IMR-90 (cell line): Measurements from ENCODE around the gene GAPT. TPM values are rescaled to one million over a fixed set of nuclear protein-coding genes. Genes with fewer than 3 reads are reported as not detected.

Experiments used
- ATAC-seq: fragments of 200-7000 bp; cut with Tn5 transposase; 2 replicates; pipeline ENCODE4 v1.9.1; 2020; ENCODE audit warnings: low read depth, mild to moderate bottlenecking, moderate library complexity
- BruUV-seq: library from RNA; stranded (reverse); fragments of 400-500 nt; replicated peaks from 2 replicates; lab custom pipeline; 2021; lab: Mats Ljungman, UMichigan
- CTCF ChIA-PET: fragments of 300-600 bp; formaldehyde crosslinking; extraction: SDS; loops from one replicate; lab custom pipeline; 2021; ENCODE audit warnings: antibody characterized with exemption; lab: Yijun Ruan, JAX
- POLR2A ChIA-PET: fragments of 300-600 bp; sonication (Branson Sonifier 250); formaldehyde crosslinking; loops from one replicate; lab custom pipeline; 2022; ENCODE audit warnings: antibody characterized with exemption; ENCODE audit not compliant: unreplicated experiment; lab: Charles Lee
- DNase-seq: peaks from one replicate; pipeline ENCODE4 v3.0.0; 2013
- H2AFZ ChIP-seq: replicated peaks from 2 replicates; pipeline ENCODE3; 2013; ENCODE audit warnings: low read length, mild to moderate bottlenecking; ENCODE audit not compliant: poor library complexity
- H2AK5ac ChIP-seq: 2 replicates; pipeline ENCODE4 v1.6.1; 2013; ENCODE audit warnings: low read depth, low read length, inconsistent platforms
- H2AK9ac ChIP-seq: replicated peaks from 2 replicates; pipeline ENCODE3; 2013; ENCODE audit warnings: mild to moderate bottlenecking, low read depth, low read length, moderate library complexity; ENCODE audit not compliant: poor library complexity
- H2BK120ac ChIP-seq: 2 replicates; pipeline ENCODE4 v1.6.1; 2013; ENCODE audit warnings: low read depth, low read length, inconsistent platforms
- H2BK15ac ChIP-seq: 3 replicates; pipeline ENCODE4 v1.6.1; 2013; ENCODE audit warnings: low read depth, low read length, inconsistent platforms
- H2BK20ac ChIP-seq: 2 replicates; pipeline ENCODE4 v1.6.1; 2013; ENCODE audit warnings: low read depth, mild to moderate bottlenecking, inconsistent platforms, low read length, moderate library complexity
- H2BK5ac ChIP-seq: 2 replicates; pipeline ENCODE4 v1.6.1; 2013; ENCODE audit warnings: mild to moderate bottlenecking, low read depth, low read length, inconsistent platforms; ENCODE audit not compliant: poor library complexity, severe bottlenecking
- H3K14ac ChIP-seq: replicated peaks from 2 replicates; pipeline ENCODE4 v1.6.1; 2013; ENCODE audit warnings: low read depth, low read length, inconsistent platforms
- H3K18ac ChIP-seq: 2 replicates; pipeline ENCODE4 v1.6.1; 2013; ENCODE audit warnings: low read depth, low read length, control low read depth
- H3K23ac ChIP-seq: 2 replicates; pipeline ENCODE4 v1.6.1; 2013; ENCODE audit warnings: low read depth, low read length, inconsistent platforms
- H3K27ac ChIP-seq: 2 replicates; pipeline ENCODE4 v1.5.1; 2013; ENCODE audit warnings: mild to moderate bottlenecking, control low read depth, low read length; ENCODE audit not compliant: insufficient read depth
- H3K27me3 ChIP-seq: 2 replicates; pipeline ENCODE4 v1.6.1; 2013; ENCODE audit warnings: low read length; ENCODE audit not compliant: control insufficient read depth, insufficient read depth
- H3K36me3 ChIP-seq: 2 replicates; pipeline ENCODE4 v1.6.1; 2013; ENCODE audit warnings: low read length, mixed read lengths; ENCODE audit not compliant: control insufficient read depth, insufficient read depth
- H3K4ac ChIP-seq: 2 replicates; pipeline ENCODE4 v1.6.1; 2013; ENCODE audit warnings: low read depth, low read length, inconsistent platforms
- H3K4me1 ChIP-seq: 2 replicates; pipeline ENCODE4 v1.6.1; 2013; ENCODE audit warnings: low read length, mixed read lengths; ENCODE audit not compliant: control insufficient read depth, insufficient read depth
- H3K4me2 ChIP-seq: 2 replicates; pipeline ENCODE4 v1.6.1; 2013; ENCODE audit warnings: low read depth, mild to moderate bottlenecking, control low read depth, low read length, moderate library complexity
- H3K4me3 ChIP-seq: 2 replicates; pipeline ENCODE4 v1.5.1; 2013; ENCODE audit warnings: low read depth, mild to moderate bottlenecking, control low read depth, low read length, moderate library complexity; ENCODE audit not compliant: insufficient read depth
- H3K56ac ChIP-seq: 2 replicates; pipeline ENCODE4 v1.6.1; 2013; ENCODE audit warnings: low read length, inconsistent platforms; ENCODE audit not compliant: insufficient read depth; ENCODE audit errors: extremely low read depth
- H3K79me1 ChIP-seq, 2 experiments: 2 replicates each; pipeline ENCODE4 v1.6.1; 2013; ENCODE audit warnings: low read length in 2 of 2, inconsistent platforms in 1 of 2, low read depth in 1 of 2
- H3K9ac ChIP-seq: 2 replicates; pipeline ENCODE4 v1.6.1; 2013; ENCODE audit warnings: low read depth, low read length, control low read depth
- H3K9me1 ChIP-seq: 2 replicates; pipeline ENCODE4 v1.6.1; 2013; ENCODE audit warnings: low read length, inconsistent platforms; ENCODE audit not compliant: insufficient read depth
- H3K9me3 ChIP-seq: 2 replicates; pipeline ENCODE4 v1.6.1; 2013; ENCODE audit warnings: low read length; ENCODE audit not compliant: control insufficient read depth, insufficient read depth
- H4K20me1 ChIP-seq: 2 replicates; pipeline ENCODE4 v1.6.1; 2013; ENCODE audit warnings: low read length, inconsistent platforms; ENCODE audit not compliant: insufficient read depth
- H4K5ac ChIP-seq: 2 replicates; pipeline ENCODE4 v1.6.1; 2013; ENCODE audit warnings: mild to moderate bottlenecking, low read depth, low read length, control low read depth
- H4K8ac ChIP-seq, 2 experiments: 2 replicates each; pipeline ENCODE4 v1.6.1; 2013; ENCODE audit warnings: low read depth in 2 of 2, low read length in 2 of 2, control low read depth in 1 of 2, inconsistent platforms in 1 of 2
- H4K91ac ChIP-seq: 2 replicates; pipeline ENCODE4 v1.6.1; 2013; ENCODE audit warnings: low read depth, low read length, inconsistent platforms; ENCODE audit not compliant: insufficient read depth
- BHLHE40 ChIP-seq: fragments of 150-350 bp; IDR thresholded peaks from 2 replicates; pipeline ENCODE4 v1.6.1; 2016; ENCODE audit warnings: mild to moderate bottlenecking, low read depth, low read length
- MAFK ChIP-seq: IDR thresholded peaks from 2 replicates; pipeline ENCODE4 v1.6.1; 2012; ENCODE audit warnings: low read depth, low read length, improper control_type of control experiment
- NFE2L2 ChIP-seq: fragments of 150-350 bp; IDR thresholded peaks from 2 replicates; pipeline ENCODE4 v1.6.1; 2016; ENCODE audit warnings: low read depth, mild to moderate bottlenecking, low read length
- SMC3 ChIP-seq: fragments of 150-350 bp; IDR thresholded peaks from 2 replicates; pipeline ENCODE4 v1.6.1; 2016; ENCODE audit warnings: low read depth, mild to moderate bottlenecking, antibody characterized with exemption, low read length, moderate library complexity
- WGBS, 2 experiments: methylation state at CpG; one replicate each; pipeline versions ENCODE4 v1.1.5 to v1.1.7; 2013; ENCODE audit warnings: missing lambda C conversion rate in 2 of 2; ENCODE audit not compliant: insufficient read length in 1 of 2; ENCODE audit errors: extremely low coverage in 2 of 2; 5-methylcytosine and 5-hydroxymethylcytosine counted together
- dilution Hi-C: fragments of 300-500 bp; cut with HindIII; formaldehyde crosslinking; loops from one replicate; pipeline ENCODE4 v1.14.3; 2018; ENCODE audit warnings: low sequenced_read_pairs; ENCODE audit not compliant: unreplicated experiment
- in situ Hi-C: fragments of 300-500 bp; cut with MboI; formaldehyde crosslinking; loops from 3 replicates; pipeline ENCODE4 v1.14.3; 2019; ENCODE audit warnings: low sequenced_read_pairs, inconsistent platforms, mixed read lengths
- intact Hi-C: fragments of 100-400 bp; cut with micrococcal nuclease; formaldehyde crosslinking; loops from 2 replicates; pipeline ENCODE4 v1.10.0; 2022
- polyA plus RNA-seq, 3 experiments: library from polyadenylated mRNA; depleted of rRNA; stranded (reverse); fragments of >200 nt; gene quantifications; 2 replicates each; pipeline ENCODE4 v1.2.3, GENCODE V29; 2012; ENCODE audit warnings: low replicate concordance in 1 of 3
- total RNA-seq: library from RNA; depleted of rRNA; stranded (reverse); fragments of >200 nt; gene quantifications from 2 replicates; pipeline ENCODE4 v1.2.3, GENCODE V29; 2012
- TF ChIP-seq, protein P1 (sequence below): conservative IDR thresholded peaks from 2 replicates; pipeline ENCODE4 v1.5.1; 2012; ENCODE audit warnings: mild to moderate bottlenecking, low read depth, low read length, improper control_type of control experiment

The GAPT gene
- total and polyA plus RNA-seq, 2 of the 4 experiments (the other 2 are of a cell fraction) = not detected

DNA sequence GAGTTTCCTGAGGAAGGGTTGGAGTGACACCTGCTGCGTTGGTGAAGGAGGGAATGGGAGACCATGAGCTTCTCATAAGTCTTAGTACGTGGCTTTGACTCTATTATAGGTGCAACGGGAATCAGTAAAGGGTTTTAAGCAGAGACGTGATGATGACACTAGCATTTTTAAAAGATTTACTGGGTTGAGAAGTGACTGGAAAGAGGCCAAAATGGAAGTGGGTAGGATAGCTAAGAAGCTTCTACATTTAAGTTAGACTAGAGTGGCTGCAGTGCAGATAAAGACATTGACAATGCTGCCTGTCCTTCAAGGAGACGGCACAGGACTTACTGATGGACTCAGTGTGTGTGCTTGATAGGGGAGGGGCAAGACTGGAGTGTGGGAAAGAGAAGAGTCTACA is 6.2 kb downstream of the GAPT start:
- H4K8ac ChIP-seq = no peak overlapping the region
- no peak overlapping the region for H3K4ac ChIP-seq
- no peak overlapping the region for H3K27ac ChIP-seq
- H4K91ac ChIP-seq = no peak overlapping the region
- no peak overlapping the region for H2AFZ ChIP-seq
- no peaks in the 10 kb centered on the region for H3K36me3 ChIP-seq
- ATAC-seq (no peak), DNase-seq (no peak)
- H3K27me3 ChIP-seq = peaks cover 4% of the 10 kb centered on the region
- no peak overlapping the region for H2BK120ac ChIP-seq
- TF ChIP-seq MAFK = no peak
- TF ChIP-seq SMC3 = no peak
- TF ChIP-seq NFE2L2 = no peak
- no peak for TF ChIP-seq BHLHE40
- TF ChIP-seq, protein P1, sequence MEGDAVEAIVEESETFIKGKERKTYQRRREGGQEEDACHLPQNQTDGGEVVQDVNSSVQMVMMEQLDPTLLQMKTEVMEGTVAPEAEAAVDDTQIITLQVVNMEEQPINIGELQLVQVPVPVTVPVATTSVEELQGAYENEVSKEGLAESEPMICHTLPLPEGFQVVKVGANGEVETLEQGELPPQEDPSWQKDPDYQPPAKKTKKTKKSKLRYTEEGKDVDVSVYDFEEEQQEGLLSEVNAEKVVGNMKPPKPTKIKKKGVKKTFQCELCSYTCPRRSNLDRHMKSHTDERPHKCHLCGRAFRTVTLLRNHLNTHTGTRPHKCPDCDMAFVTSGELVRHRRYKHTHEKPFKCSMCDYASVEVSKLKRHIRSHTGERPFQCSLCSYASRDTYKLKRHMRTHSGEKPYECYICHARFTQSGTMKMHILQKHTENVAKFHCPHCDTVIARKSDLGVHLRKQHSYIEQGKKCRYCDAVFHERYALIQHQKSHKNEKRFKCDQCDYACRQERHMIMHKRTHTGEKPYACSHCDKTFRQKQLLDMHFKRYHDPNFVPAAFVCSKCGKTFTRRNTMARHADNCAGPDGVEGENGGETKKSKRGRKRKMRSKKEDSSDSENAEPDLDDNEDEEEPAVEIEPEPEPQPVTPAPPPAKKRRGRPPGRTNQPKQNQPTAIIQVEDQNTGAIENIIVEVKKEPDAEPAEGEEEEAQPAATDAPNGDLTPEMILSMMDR = no peak
- H3K9me1 ChIP-seq = no peaks in the 10 kb centered on the region
- no TSS peak for BruUV-seq
- H2BK5ac ChIP-seq = no peak overlapping the region
- H4K20me1 ChIP-seq = no peaks in the 10 kb centered on the region
- H2AK5ac ChIP-seq = no peak overlapping the region
- 90% methylated on average over 3 of the region's 5 CpGs; no CpG with 5 or more reads in 1 of the 2 experiments for WGBS, 2 experiments
- dilution Hi-C loops (no loop called here), intact Hi-C loops (no loop called here), in situ Hi-C loops (loop anchor here (25.0 kb wide), 1 partner anchor 665 kb away; no protein-coding TSS in a partner anchor)
- ChIA-PET CTCF (interaction anchor here (0.7 to 1.0 kb wide), 2 partner anchors 352 to 353 kb away, joined by 3 to 4 read pairs; no protein-coding TSS in a partner anchor), POLR2A (no interaction called here)
- H3K4me2 ChIP-seq = no peak overlapping the region
- H3K9ac ChIP-seq = no peak overlapping the region
- no peaks in the 10 kb centered on the region for H3K9me3 ChIP-seq
- no peaks in the 10 kb centered on the region for H3K79me1 ChIP-seq
- H3K56ac ChIP-seq = no peak overlapping the region
- no peak overlapping the region for H3K4me3 ChIP-seq
- no peak overlapping the region for H2BK20ac ChIP-seq
- H3K14ac ChIP-seq = no peak overlapping the region
- no peak overlapping the region for H2AK9ac ChIP-seq
- H3K23ac ChIP-seq = no peak overlapping the region
- no peaks in the 10 kb centered on the region for H3K4me1 ChIP-seq
- no peak overlapping the region for H3K18ac ChIP-seq
- H4K5ac ChIP-seq = no peak overlapping the region
- H2BK15ac ChIP-seq = no peak overlapping the region
